Fibroblast of skin of left biceps (primary cell): ENCODE measurements around the gene FRMD3.

Experiments used
- DNase-seq, 2 experiments: peaks; one replicate each; pipeline ENCODE4 v3.0.0-alpha.2; 2013; ENCODE audit warnings: low read depth in 2 of 2

Gene FRMD3

GRCh38 chr9:83473488-83473971 is 64.7 kb downstream of the FRMD3 start:
- DNase-seq: no peak

- no peak for DNase-seq
Observed at GRCh38 chr9:83472764-83473163, 65.4 kb downstream of the FRMD3 start.

- DNase-seq: peak; percentile 13 to 18
Observed at GRCh38 chr9:83472221-83472665, 66.0 kb downstream of the FRMD3 start.

- no peak for DNase-seq
Observed at GRCh38 chr9:83471241-83471640, 67.0 kb downstream of the FRMD3 start.

- DNase-seq: no peak
Observed at GRCh38 chr9:83469722-83470121, 68.5 kb downstream of the FRMD3 start.

GRCh38 chr9:83468821-83469220 is 69.4 kb downstream of the FRMD3 start:
- no peak for DNase-seq

- DNase-seq: no peak
Observed at GRCh38 chr9:83466877-83467276, 71.3 kb downstream of the FRMD3 start.

- DNase-seq: no peak
Observed at GRCh38 chr9:83466351-83466750, 71.8 kb downstream of the FRMD3 start.

- no peak for DNase-seq
Observed at GRCh38 chr9:83459830-83460229, 78.4 kb downstream of the FRMD3 start.

GRCh38 chr9:83458530-83458929 is 79.7 kb downstream of the FRMD3 start:
- DNase-seq: no peak

- DNase-seq: no peak
Observed at GRCh38 chr9:83457005-83457404, 81.2 kb downstream of the FRMD3 start.

GRCh38 chr9:83456226-83456625 is 82.0 kb downstream of the FRMD3 start:
- DNase-seq: no peak

- no peak for DNase-seq
Observed at GRCh38 chr9:83454076-83454475, 84.1 kb downstream of the FRMD3 start.

- no peak for DNase-seq
Observed at GRCh38 chr9:83451308-83451707, 86.9 kb downstream of the FRMD3 start.

GRCh38 chr9:83449983-83450382 is 88.2 kb downstream of the FRMD3 start:
- no peak for DNase-seq

- no peak for DNase-seq
Observed at GRCh38 chr9:83449166-83449565, 89.0 kb downstream of the FRMD3 start.

GRCh38 chr9:83448626-83449025 is 89.6 kb downstream of the FRMD3 start:
- no peak for DNase-seq

- no peak for DNase-seq
Observed at GRCh38 chr9:83447351-83447750, 90.8 kb downstream of the FRMD3 start.

- DNase-seq: no peak
Observed at GRCh38 chr9:83445703-83446265, 92.4 kb downstream of the FRMD3 start.

GRCh38 chr9:83444110-83444509 is 94.1 kb downstream of the FRMD3 start:
- no peak for DNase-seq

- DNase-seq: no peak
Observed at GRCh38 chr9:83441390-83441789, 96.8 kb downstream of the FRMD3 start.

- DNase-seq: no peak
Observed at GRCh38 chr9:83440641-83441040, 97.6 kb downstream of the FRMD3 start.

GRCh38 chr9:83435301-83435700 is 102.9 kb downstream of the FRMD3 start:
- no peak for DNase-seq

- DNase-seq: no peak
Observed at GRCh38 chr9:83434254-83434653, 103.9 kb downstream of the FRMD3 start.
